ENCODE data around the gene IDH3G. TPM values are rescaled to one million over a fixed set of nuclear protein-coding genes. Genes with fewer than 3 reads are reported as not detected.
"Not testable (repeated sequence)": the region's sequence is repeated elsewhere in the genome, so short reads cannot be mapped to it uniquely, and the experiment has no call there.

Gene IDH3G
- 92.7 and 104 TPM in 2 replicates for total RNA-seq
- 82.1 TPM for polyA plus RNA-seq (2012)

DNA sequence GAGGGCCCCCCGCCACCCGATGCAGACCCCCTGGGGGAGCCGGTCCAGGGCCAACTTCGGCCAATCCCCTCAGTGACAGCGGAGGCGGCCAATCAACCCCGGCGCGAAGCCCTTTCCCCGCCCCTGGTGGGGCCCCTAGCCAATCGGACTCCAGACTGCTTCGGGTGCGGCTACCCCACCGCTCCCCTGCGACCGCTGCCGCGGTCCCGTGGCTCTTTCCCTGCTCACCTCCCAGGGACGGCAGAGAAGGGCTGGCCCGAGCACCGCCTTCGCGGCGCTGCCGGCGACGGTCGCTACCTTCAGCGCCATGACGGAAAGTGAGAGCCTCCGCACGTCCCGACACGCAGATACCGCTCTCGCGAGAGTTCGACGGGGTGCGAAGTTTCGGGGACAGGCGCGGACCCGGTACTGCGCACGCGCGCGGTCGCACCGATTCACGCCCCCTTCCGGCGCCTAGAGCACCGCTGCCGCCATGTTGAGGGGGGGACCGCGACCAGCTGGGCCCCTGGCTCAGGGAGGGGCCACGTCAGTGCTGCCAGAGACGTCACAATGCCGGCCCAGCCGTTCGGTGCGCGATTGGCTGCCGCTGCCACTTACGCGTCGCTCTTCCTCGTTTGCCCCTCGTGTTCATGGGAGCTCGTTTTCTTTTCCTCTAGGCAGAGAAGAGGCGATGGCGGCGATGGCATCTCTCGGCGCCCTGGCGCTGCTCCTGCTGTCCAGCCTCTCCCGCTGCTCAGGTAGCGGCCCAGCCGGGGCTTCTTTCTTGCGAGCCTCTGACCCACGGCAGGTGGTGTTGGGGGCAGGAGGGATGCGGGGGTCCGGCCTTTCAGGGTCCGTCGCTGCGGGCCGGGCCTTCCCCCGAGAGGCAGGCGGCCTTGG, at the start of gene IDH3G, which contains the start of gene SSR4:
IDH3G (minus strand) TSS at position 358 of the 879 bp plus-strand sequence; CDS start at position 309, 49 bp downstream.
SSR4 (plus strand) TSS at position 651 of the 879 bp plus-strand sequence; CDS start at position 671, 20 bp downstream.
- DNase-seq (ENCODE audit: low read depth), result peak; percentile 93

DNA sequence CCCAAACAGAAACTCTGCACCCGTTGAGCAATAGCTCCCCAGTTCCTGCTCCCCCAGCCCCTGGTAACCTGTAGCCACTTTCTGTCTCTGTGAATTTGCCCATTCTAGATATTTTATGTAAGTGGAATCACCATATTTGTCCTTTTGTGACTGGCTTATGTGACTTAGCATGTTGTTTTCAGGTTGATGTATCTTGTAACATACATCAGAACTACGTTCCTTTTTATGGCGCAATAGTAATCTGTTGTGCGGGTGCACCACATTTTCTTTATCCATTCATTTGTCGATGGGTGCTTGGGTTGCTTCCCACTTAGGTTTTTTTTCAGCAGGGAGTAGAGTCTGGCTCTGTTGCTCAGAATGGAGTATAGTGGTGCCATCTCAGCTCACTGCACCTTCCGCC, 42.7 kb upstream of the IDH3G start:
- DNase-seq (ENCODE audit: low read depth), result no peak

DNA sequence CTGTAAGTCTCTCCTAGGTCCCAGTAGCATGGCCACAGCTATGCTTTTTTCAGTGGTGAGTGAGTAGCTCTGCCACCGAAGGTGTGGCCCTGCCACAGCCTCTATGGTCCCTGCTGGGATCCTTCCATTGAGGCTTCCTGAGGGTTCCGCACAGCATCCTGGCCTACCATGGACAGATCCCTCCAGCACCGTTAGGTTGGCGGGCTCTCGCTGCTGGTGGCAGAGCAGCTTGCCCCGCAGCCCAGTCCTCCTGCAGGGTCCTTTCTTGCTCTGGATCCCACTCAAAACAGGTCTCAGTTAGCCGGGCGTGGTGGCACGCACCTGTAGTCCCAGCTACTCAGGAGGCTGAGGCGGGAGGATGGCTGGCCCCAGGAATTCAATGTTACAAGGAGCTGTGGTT, 38.6 kb upstream of the IDH3G start:
- DNase-seq (ENCODE audit: low read depth), result no peak

DNA sequence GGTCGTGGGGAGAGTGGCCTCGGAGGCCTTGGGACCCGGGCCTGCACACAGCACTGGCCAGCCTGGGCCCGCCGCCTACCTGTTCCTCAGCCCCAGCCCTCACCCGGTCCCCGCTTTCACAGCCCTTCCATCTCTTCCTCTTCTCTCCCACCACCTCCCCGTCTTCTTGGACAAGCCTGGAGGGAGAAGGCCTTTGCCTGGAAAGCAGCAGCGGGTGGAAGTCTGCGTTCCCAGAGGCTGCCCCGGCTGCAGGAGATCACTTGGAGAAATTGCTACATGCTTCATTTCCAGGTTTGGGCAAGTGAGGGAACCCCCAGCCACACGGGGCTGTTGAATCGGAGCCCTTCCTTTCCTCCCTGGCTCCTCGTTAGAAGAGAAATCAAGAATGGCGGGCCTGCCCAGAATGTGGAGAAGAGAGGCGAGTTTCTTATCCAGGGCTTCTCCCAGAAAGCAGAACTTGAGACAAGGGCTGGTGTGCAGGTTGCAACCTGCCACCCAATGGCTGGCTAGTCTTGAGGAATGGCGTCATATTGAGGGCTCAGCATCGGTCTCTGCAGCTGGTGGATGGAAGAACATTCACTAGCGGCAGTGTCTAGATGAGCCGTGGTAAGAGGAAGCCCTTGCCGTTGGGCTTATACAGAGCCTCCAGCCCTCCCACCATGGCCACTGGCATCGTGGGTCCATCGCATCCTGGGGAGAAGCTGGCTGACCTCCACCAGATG, 37.4 kb upstream of the IDH3G start:
- no peak for DNase-seq (ENCODE audit: low read depth)

DNA sequence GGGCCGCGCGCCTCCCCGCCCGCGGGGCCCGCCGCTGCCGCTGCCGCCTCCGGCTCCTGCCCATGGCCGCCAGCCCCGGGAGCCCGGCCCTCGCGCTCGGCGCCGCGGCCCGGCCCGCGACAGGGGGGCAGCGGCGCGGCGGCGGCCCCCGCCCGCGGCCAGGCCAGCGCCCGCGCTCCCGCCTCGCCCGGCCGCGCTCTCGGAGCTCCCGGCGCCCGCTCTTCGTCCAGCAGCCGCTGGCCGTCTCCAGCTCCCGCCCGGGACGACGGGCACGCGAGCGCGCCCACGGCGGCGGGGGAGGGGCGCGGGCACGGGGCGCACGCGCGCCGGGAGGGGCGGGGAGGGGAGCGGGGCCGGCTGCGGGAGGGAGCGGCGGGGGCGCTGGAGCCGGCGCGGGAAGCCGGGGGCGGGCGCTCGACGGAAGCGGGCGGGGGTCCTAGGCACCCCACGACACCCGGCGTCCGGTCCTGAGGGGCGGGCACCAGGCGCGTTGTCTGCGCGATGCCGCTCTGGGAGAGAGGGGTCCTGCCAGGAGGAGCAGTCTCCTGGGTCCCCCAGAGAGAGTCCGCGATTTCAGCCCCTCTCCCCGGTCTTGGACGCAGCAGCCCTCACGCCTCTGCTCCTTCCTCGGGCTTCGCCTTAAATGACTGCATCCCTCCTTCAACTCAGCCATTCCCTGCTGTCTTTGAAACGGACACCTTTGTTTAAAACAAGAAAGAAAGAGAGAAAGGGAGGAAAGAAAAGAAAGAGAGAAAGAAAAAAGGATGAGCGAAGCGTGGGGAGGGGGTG, 36.7 kb upstream of the IDH3G start:
- DNase-seq (ENCODE audit: low read depth), result no peak

DNA sequence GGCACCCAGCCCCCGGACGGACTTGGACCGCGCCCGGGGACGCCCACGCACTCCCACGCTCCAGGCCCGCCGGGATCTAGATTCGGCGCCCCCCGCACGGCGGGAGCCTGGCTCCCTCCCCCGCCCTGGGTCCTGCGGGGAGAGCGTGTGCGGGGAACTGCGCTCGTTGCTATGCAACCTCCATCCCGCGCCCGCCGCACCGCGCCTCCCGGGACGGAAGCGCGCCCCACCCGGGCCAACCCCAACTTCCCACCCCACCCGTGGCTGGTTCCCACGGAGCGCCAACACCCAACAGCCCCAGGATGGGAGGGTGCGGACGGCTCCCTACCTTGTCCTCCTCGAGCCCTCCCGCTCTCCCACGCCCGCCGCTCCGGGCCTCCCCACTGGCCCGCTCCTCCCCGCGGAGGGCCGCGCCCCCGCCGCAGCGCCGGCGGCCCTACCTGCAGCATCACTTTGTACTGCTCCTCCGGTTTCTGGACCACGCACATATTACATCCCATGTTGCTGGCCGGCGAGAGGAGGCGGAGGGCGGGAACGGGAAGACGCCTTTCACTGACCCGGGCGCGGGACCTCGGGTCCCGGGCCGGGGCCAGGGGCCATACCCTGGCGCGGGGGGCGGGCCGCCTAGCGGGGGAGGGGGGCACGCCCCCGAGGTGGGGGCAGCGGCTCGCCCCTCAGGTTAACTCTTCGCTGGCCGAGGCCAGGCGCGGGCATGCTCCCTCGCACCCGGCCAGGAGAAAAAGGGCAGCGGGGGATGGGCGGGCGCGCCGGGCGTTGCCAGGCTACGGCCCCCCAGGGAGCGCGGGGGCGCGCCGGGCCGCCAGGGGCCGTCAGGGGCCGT, 35.8 kb upstream of the IDH3G start, which contains the start of gene PDZD4:
PDZD4 (minus strand) TSS at position 746 of the 841 bp plus-strand sequence; CDS start at position 500, 246 bp downstream.
- DNase-seq (ENCODE audit: low read depth), result no peak

DNA sequence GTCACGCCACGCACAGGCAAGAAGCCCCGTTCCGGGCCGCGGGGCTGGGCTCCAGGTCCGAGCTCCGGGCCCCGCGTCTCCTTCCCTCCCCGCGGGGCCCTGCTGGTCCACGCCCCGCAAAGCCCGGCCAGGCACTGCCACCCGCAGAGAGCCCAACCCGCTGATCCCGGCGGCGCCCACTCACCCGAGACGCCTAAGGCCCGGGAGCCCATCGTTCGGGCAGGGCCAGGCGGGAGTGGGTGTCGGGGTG, 35.3 kb upstream of the IDH3G start:
- no peak for DNase-seq (ENCODE audit: low read depth)

DNA sequence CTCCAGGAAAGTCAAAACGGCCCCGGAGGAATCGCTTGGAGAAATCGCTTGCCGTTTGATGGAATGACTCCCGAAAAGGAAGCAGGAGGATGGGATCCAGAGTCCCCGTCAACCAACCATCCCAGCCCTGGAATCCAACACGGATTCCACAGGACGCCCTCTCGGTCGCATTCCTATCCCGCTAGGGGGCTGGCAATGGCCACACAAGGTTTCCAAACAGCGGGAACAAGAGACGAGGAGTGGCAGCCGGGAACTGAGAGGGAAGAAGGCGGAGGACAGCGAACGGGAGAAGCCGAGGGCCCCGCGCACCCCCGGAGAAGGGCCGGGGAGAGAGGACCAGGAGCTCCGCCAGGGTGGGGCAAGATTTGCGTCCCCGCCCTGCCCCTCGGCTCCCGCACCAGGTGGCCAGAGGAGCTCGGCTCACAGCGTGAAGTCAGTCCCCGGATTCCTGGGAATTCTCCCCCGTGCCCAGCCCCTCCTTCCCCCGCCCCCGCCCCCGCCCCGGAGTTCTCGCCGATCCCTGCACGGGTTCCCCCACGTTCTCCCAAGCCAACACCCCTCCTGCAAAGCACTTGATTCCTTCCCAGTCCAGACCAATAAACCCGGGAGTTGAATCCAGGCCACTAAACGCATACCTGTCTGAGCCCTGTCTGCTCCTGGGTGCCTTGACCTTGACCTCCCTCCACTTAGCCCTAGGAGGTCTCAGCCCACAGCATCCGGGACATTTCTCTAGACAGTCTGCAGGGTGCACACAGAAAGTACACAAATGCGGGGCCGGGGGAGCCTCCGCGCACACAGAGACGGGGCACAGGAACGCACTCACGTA, 34.8 kb upstream of the IDH3G start:
- peak; percentile 24 for DNase-seq (ENCODE audit: low read depth)

DNA sequence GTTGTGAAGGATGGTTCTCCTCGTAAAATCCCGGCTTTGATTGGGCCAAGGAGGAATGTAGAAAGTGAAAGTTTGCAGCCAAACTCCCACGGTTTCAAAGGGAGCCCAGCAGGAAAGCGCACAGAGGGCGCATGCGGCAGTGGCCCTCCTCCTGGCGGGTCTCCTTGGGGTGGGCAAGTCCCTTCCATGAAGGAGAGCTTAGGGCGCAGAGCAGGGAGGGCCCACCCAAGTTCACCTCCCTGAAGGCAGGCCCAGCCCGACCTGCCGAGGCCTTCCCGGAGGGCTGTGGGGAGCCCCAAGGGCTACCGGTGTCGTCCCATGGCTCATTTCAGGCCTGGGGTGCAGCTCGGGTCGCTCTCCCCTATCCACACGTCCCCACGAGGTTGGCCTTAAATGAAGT, 34.1 kb upstream of the IDH3G start:
- no peak for DNase-seq (ENCODE audit: low read depth)

DNA sequence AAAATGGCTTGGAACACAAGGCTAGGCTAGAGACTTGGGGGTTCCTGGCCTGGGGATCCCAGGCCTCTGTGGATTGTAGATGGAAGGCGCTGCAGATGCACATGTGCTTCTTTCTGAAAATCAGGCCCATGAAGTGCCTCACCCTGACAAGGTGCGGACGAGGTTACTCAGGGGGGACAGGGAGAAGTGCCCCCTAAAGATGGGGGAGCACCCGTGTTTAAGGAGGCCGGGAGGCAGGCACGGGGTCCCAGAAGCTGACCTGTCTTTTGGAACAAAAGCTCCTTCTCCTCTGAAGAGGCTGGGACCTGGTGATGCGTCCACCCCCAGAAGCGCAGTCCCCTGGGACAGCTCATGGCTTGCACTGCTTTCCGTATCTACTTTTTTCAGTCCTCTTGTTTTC, 33.7 kb upstream of the IDH3G start:
- no peak for DNase-seq (ENCODE audit: low read depth)

DNA sequence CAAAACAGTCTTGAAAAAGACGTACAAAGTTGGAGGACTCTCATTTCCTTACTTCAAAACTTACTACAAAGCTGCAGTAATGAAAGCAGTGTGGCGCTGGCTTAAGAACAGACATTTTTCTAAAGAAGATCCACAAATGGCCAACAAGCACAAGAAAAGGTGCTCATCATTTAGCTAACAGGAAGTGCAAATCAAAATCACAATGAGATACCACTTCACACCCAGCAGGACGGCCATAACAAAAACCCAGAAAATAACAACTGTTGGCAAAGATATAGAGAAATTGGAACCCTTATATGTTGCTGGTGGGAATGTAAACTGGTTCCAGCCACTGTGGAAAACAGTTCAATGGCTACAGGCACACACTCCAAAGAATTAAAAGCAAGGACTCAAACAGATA, 32.8 kb upstream of the IDH3G start:
- DNase-seq (ENCODE audit: low read depth), result no peak

DNA sequence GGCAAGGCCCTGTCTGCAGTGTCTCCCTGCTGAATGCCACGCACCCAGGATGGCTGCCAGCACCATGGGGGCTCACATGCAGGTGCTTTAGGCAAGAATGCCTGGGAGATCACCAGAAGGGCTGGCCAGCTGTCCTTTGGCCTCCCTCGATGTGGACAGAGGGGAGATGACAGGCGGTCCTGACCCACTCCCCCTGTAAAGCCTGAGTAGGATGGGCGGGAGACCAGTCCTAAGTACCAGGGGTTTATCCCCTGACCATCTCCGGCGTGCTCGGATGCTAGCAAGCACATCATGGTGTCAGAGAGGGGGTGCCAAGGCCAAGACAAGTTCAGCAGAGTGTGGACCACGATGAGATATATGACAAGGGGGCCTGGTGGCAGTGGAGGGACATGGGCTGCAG, 30.9 kb upstream of the IDH3G start:
- no peak for DNase-seq (ENCODE audit: low read depth)

DNA sequence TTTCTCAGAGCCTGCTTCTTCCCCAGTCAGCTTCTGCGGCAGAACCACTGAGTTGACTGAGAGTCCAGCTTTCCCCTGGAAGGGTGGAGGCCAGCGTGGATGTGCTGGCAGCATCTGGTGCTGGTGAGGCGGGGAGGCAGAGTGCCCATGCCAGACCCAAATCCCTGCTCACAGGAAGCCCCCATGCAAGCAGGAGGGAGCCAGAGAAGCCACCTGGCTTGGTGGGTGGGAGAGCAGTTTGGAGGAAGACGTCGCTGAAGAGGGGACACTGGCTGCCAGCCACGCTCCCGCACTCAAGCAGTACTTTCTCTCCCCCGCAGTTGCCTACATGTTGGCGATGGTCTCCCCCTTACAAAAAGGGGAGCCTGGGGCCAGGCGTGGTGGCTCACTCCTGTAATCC, 30.2 kb upstream of the IDH3G start:
- no peak for DNase-seq (ENCODE audit: low read depth)

DNA sequence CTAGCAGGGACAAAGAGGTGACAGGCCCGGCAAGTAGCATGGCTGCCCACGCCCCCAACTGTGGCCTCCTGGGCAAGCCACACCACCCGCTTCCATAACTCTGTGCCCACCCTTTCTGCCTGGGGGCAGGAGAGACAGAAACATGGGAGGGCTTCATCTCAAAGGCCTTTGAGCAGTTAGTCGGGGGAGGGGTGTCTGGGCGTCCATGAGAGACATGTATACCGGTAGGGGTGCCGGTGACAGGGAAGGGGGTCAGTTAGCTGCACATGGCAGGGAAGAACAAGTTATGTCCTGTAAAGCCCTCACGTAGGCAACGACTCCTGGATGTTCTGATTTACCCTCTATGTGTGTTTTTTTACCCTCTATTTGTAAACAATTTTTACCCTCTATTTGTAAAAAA, 26.9 kb upstream of the IDH3G start:
- DNase-seq (ENCODE audit: low read depth), result no peak

DNA sequence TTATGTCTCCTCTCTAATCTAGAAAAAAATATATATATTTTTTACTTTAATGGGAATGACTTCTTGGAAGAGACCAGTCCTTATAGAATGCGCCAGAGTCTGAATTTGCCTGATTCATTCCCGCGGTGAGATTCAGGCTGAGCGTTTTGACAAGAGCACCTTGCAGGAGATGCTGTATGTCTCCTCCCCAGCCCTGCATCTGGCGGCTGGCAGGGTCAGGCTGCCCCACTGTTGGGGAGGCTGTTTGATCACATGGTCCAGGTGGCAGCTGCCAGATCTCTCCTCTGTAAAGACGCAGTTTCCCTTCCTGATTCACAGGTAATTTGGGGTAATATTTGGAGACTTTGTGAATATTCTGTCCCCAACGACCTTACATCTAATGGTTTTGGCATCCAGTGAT, 26.4 kb upstream of the IDH3G start:
- no peak for DNase-seq (ENCODE audit: low read depth)

DNA sequence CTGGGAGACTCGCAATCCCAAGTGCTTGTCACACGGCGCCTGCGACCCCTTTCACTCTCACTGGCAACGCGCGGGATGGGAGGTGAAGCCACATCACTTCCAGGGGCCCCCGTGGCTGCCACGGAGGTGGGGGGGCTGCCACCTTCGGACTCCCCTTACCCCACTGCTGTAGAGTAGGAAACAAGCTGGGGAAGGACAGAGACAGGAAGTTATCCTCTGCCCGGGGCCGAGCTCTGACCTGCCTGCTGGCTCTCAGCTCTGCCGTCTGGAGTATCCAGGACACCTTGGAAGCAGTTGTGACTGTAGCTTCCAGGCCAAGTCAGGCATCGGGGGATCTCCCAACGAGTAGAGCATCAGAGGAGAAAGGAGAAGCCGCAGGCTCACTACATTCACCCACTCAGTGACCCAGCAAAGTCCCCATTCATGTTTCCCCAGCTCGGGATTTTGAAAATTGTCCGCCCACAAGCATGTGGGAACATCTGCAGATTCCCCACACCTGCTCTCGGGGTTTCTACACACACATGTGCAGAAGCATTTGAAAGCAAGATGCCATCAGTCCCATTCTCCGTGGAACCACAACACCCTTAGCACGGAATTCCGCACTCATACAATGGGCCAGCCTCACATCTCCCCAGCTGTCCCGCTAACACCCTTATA, 25.3 kb upstream of the IDH3G start:
- DNase-seq (ENCODE audit: low read depth), result peak; percentile 50

DNA sequence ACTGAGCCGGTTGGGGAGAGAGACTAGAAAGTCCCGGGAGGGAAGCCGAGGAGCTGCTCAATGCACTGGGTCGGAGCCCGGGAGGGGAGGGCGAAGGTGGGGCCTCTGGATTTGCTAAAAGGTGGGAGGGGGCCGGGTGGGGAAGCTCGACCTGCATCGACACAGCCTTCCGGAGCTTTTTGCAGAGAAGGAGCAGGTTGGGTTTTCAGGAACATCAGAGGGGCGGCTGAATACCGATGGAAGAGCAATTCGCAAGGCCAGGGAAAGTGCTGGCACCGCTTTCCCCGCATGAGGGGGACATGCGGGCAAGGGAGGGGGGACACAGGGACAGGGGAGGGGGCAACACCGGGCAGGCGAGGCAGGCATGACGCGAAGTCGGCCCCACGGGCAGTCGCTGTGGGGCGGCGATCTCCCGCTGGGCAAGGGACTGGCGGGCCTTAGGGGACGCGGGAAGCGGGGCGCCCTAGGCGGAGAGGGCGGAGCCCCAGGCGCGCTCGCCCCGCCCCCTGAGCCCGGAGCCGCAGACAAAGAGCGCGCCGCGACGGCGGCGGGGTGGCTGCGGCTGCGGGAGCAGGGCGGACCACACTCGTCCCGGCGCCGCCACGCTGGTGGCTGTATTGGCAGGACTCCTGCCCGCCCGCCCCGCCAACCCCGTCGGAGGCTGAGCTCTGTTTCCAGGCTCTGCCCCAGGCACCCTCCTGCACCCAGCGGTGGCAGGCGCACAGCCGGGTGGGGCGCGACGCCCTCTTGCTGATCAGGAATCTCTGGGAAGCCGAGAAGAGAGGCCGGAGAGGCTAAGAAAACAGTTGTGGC, 24.6 kb upstream of the IDH3G start:
- DNase-seq (ENCODE audit: low read depth), result peak; percentile 24

DNA sequence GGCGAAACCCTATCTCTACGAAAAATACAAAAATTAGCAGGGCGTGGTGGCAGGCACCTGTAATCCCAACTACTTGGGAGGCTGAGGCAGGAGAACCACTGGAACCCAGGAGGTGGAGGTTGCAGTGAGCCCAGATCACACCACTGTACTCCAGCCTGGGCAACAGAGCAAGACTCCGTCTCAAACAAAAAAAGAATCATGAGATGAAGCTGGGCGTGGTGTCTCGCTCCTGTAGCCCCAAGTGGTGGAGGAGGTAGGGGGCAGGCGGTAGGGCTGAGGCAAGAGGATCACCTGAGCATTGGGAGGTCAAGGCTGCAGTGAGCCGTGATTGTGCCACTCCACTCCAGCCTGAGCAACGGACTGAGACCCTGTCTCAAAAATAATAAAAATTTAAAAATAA, 23.9 kb upstream of the IDH3G start:
- not testable (repeated sequence) for DNase-seq (ENCODE audit: low read depth)

Measured in myocyte (in vitro differentiated cells).